IPS-NIHi11 (cell line): ENCODE measurements around the gene SPC25.

ENCODE experiments used
- DNase-seq: peaks from one replicate; pipeline ENCODE4 v3.0.0; 2012; ENCODE audit warnings: mixed read lengths, low spot score

SPC25 gene

GRCh38 chr2:168843253-168843652, 47.0 kb downstream of the SPC25 start:
- DNase-seq, result no peak

GRCh38 chr2:168841445-168841844, 48.8 kb downstream of the SPC25 start:
- no peak for DNase-seq

GRCh38 chr2:168835969-168836368, 54.3 kb downstream of the SPC25 start:
- no peak for DNase-seq

GRCh38 chr2:168831662-168832061, 58.6 kb downstream of the SPC25 start:
- DNase-seq, result no peak

GRCh38 chr2:168830958-168831357, 59.3 kb downstream of the SPC25 start:
- no peak for DNase-seq

GRCh38 chr2:168825126-168825525, 65.1 kb downstream of the SPC25 start:
- DNase-seq, result no peak

GRCh38 chr2:168821992-168822391, 68.2 kb downstream of the SPC25 start:
- no peak for DNase-seq

- DNase-seq, result no peak
Measured at GRCh38 chr2:168821577-168821976, 68.7 kb downstream of the SPC25 start.
